ENCODE measurements around the gene TTLL13. TPM values are rescaled to one million over a fixed set of nuclear protein-coding genes. Genes with fewer than 3 reads are reported as not detected.

TTLL13 gene
- total and polyA plus RNA-seq, 9 of the 15 experiments (the other 6 are each of a cell fraction or from before 2014, with no cell fraction given) = 0.05 to 0.24 (median 0.11) TPM; not detected in 1

- BruUV-seq (replicated peaks) = no TSS peak
- POLR2A ChIA-PET = interaction anchor here (0.6 to 1.4 kb wide), 4 partner anchors 10 to 246 kb away, joined by 3 to 6 read pairs (median 4); partner anchors contain the start of gene TTLL13
- CTCF ChIA-PET (ENCODE audit: low intra/inter-chr PET ratio) = no interaction called here
Measured at GRCh38 chr15:90262426-90262825, 13.1 kb downstream of the TTLL13 start.

GRCh38 chr15:90264671-90265070 is 15.3 kb downstream of the TTLL13 start:
- Histone ChIP-seq H3K9ac (ENCODE audit: insufficient read depth in 1 of 2, low read depth in 2 of 2, low read length in 2 of 2) (peak overlapping the region; percentile 83 to 90; a peak in 3 of 4 replicates), H3K36me3 (ENCODE audit: control insufficient read depth, insufficient read depth, low read length) (peaks cover 20% of the 10 kb centered on the region), H4K20me1 (replicated peaks; ENCODE audit: control insufficient read depth, insufficient read depth, low read length) (no peaks in the 10 kb centered on the region), H3K4me3 (peak overlapping the region; percentile 64), H3K9me3 (replicated peaks; ENCODE audit: control insufficient read depth, insufficient read depth, low read depth, low read length) (no peaks in the 10 kb centered on the region), H3K79me2 (ENCODE audit: control insufficient read depth, insufficient read depth, low read length) (peaks cover 52% of the 10 kb centered on the region), H3K4me1 (replicated peaks in 1 of 2; ENCODE audit: control insufficient read depth in 2 of 2, insufficient read depth in 2 of 2, low read length in 2 of 2) (peaks cover 14 to 18% of the 10 kb centered on the region in 2 experiments), H3K27ac (ENCODE audit: extremely low read depth, low read depth, low read length) (peak overlapping the region; percentile 86), H3K9me1 (ENCODE audit: control insufficient read depth, insufficient read depth, low read length) (no peaks in the 10 kb centered on the region), H2AFZ (ENCODE audit: low read depth, low read length) (peak overlapping the region; percentile 93), H3K4me2 (ENCODE audit: insufficient read depth, low read length) (peak overlapping the region; percentile 91), H3K27me3 (ENCODE audit: control insufficient read depth in 2 of 2, insufficient read depth in 2 of 2, low read length in 2 of 2) (no peaks in the 10 kb centered on the region)
- 0 out of 2 replicates have a peak, but pooled peaks have one; percentile 34 for TF ChIP-seq HDAC8 (tag; IDR thresholded peaks at IDR 0.05)
- TF ChIP-seq ZNF830 (CRISPR knock-in tag; IDR thresholded peaks at IDR 0.05) = no peak
- no peak for FAIRE-seq
- DNase-seq (ENCODE audit: extremely low read depth in 1 of 4, low spot score in 3 of 4) = no peak
- intact Hi-C loops (cut with micrococcal nuclease) = no loop called here
- in situ Hi-C loops (cut with MboI) = loop anchor here (5.0 kb wide), 1 partner anchor 112 kb away; no protein-coding TSS in a partner anchor
- BruUV-seq (replicated peaks) = no TSS peak
- ChIA-PET POLR2A (no interaction called here), CTCF (ENCODE audit: low intra/inter-chr PET ratio) (no interaction called here)
- 18% methylated on average over 4 of the region's 4 CpGs for WGBS (ENCODE audit: insufficient coverage, low coverage, missing lambda C conversion rate)
- no peak for ATAC-seq

More at GRCh38 chr15:90262426-90262825, 13.1 kb downstream of the TTLL13 start:
- Histone ChIP-seq H3K27ac (ENCODE audit: extremely low read depth, low read depth, low read length) (no peak overlapping the region), H4K20me1 (replicated peaks; ENCODE audit: control insufficient read depth, insufficient read depth, low read length) (no peaks in the 10 kb centered on the region), H3K79me2 (ENCODE audit: control insufficient read depth, insufficient read depth, low read length) (peaks cover 32% of the 10 kb centered on the region), H3K9me3 (replicated peaks; ENCODE audit: control insufficient read depth, insufficient read depth, low read depth, low read length) (no peaks in the 10 kb centered on the region), H3K4me3 (no peak overlapping the region), H3K9me1 (ENCODE audit: control insufficient read depth, insufficient read depth, low read length) (no peaks in the 10 kb centered on the region), H3K4me1 (replicated peaks in 1 of 2; ENCODE audit: control insufficient read depth in 2 of 2, insufficient read depth in 2 of 2, low read length in 2 of 2) (peaks cover 10 to 14% of the 10 kb centered on the region in 2 experiments), H3K9ac (ENCODE audit: insufficient read depth in 1 of 2, low read depth in 2 of 2, low read length in 2 of 2) (0 out of 4 replicates have a peak overlapping the region, but pooled peaks of 1 of the 2 experiments have one; percentile 43), H2AFZ (ENCODE audit: low read depth, low read length) (no peak overlapping the region), H3K36me3 (ENCODE audit: control insufficient read depth, insufficient read depth, low read length) (peaks cover 6% of the 10 kb centered on the region; the same call in 1 of the 3 replicates), H3K4me2 (ENCODE audit: insufficient read depth, low read length) (no peak overlapping the region), H3K27me3 (ENCODE audit: control insufficient read depth in 2 of 2, insufficient read depth in 2 of 2, low read length in 2 of 2) (no peaks in the 10 kb centered on the region)
- intact Hi-C loops (cut with micrococcal nuclease) = no loop called here
- 30% methylated on average over 5 of the region's 5 CpGs for WGBS (ENCODE audit: insufficient coverage, low coverage, missing lambda C conversion rate)
- DNase-seq (ENCODE audit: extremely low read depth in 1 of 4, low spot score in 3 of 4) = no peak
- in situ Hi-C loops (cut with MboI) = no loop called here
- FAIRE-seq = no peak
- 0 out of 2 replicates have a peak, but pooled peaks have one; percentile 3 for TF ChIP-seq CBFA2T3 (IDR thresholded peaks at IDR 0.05)
- TF ChIP-seq ZBTB43 (CRISPR knock-in tag; IDR thresholded peaks at IDR 0.05) = no peak
- no peak for ATAC-seq

All from K562 (cell line).